NCI-H774 (cell line): ENCODE results near the gene ZWILCH.
"Not testable (repeated sequence)": the region's sequence is repeated elsewhere in the genome, so short reads cannot be mapped to it uniquely, and the experiment has no call there.

Experiments used
- DNase-seq: peaks from one replicate; lab custom pipeline; 2025; lab: John Stamatoyannopoulos, UW

Gene ZWILCH

DNA sequence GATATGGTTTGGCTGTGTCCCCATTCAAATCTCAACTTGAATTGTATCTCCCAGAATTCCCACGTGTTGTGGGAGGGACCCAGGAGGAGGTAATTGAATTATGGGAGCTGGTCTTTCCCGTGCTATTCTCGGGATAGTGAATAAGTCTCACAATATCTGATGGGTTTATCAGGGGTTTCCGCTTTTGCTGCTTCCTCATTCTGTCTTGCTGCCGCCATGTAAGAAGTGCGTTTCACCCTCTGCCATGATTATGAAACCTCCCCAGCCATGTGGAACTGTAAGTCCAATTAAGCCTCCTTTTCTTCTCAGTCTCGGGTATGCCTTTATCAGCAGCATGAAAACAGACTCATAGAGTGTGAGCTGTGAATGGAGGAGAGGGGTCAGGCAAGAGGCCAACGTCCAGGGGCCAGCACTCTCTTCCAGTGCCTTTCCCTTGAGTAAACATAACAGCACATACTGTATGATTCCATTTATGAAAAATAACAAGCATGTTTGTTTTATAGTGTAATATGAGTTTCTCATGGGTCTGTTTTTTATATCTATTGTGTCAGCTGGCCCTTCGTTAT lies 76.9 kb downstream of the ZWILCH start:
- no peak for DNase-seq

DNA sequence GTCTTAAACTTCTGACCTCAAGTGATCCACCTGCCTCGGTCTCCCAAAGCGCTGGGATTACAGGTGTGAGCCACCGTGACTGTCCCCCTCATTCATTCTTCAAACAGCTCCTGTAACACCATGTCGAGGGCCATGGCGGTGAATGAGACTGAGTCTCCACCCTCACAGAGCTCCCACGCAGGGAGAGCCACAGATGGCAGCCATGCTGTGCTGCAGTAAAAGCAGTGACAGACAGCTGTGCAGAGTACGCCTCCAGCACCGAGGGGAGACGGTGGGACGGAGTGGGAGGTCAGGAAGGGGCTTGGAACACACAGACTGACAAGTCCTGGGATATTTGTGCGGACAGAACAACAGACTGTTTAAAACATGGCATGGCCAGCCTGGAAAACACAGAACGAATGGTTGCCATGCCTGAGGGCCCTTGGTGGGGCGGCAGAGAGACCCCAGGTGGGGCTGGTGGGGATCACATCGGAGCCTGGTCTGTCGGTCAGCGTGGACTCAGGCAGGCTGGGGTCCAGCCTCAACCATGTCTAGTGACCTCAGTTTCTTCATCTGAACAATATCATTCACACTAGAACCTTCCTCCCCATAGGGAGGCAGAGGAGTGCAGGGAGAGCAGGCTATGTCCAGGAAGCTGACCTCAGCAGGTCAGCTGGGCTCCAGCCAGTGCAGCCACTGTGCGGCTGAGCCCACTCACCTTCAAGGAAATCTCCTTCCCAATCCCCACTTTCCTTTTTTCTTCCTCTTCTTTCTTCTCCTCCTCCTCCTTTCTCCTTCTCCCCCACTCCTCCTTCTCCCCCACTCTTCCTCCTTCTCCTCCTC lies 81.2 kb downstream of the ZWILCH start:
- no peak for DNase-seq

DNA sequence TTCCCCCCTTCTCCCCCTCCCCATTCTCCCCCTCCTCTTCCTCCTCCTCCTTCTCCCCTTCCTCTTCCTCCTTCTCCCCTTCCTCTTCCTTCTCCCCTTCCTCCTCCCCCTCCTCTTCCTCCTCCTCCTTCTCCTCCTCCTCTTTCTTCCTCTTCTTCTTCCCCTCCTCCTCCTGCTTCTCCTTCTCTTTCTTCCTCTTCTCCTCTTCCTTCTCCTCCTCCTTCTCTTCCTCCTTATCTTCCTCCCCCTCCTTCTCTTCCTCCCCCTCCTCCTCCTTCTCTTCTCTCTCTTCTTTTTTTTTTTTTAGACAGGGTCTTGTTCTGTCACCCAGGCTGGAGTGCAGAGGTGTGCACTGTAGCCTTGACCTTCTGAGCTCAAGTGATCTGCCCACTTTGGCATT lies 81.9 kb downstream of the ZWILCH start:
- DNase-seq = no peak

DNA sequence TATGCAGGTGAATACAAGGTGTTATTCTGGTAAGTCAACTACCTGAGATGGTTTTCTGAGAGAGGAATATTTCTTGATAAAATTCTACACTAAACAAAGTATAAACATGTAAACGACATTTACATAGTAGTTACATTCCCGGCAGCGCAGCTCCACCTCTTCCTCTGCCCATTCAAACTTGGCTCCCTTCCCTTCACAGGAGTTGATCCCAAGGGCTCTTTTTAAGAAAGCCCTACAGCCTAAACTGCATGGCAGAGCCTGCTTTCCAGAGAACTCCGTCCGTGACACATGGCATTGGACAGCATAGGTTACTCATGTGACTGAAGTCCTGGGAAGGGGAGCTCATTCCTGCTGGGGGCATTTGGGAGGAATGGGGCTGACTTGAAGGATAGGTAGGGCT lies 82.6 kb downstream of the ZWILCH start:
- DNase-seq = no peak

DNA sequence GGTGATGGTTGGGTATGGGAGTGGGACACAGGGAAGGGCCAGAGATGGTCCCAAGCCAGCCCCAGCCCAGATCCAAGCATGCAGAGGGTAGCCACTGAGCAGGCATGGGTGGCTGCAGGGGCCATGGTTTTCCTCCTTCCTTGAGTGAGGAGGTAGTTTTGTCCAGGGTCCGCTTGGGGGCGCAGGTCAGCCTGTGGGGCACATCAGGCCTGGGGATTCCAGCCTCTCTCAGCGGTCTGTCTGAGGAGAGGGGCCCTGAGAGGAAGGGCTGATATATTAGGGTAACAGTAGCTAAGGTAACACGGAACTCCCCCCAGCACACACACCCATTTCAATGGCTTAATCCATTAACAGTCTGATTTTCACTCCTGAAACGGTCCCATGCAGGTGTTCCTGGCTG lies 83.4 kb downstream of the ZWILCH start:
- no peak for DNase-seq

DNA sequence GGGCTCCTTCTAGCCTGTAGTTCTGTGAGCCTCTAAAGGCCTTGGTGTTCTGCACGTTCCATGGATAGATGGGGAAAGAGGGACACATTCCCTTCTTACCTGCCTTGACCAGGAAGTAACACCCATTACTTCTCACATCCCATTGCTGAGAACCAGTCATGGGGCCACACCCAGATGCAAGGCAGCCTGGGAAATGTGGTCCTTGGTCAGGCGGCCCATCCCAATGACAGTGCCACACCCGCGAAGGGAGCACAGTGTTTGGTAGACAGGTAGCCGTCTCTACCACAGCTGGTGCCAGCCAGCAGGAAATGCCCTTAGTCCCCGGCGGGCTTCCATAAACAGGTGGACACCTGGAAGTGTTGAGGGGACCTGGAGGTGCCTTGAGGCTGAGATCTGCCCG lies 83.8 kb downstream of the ZWILCH start:
- no peak for DNase-seq

DNA sequence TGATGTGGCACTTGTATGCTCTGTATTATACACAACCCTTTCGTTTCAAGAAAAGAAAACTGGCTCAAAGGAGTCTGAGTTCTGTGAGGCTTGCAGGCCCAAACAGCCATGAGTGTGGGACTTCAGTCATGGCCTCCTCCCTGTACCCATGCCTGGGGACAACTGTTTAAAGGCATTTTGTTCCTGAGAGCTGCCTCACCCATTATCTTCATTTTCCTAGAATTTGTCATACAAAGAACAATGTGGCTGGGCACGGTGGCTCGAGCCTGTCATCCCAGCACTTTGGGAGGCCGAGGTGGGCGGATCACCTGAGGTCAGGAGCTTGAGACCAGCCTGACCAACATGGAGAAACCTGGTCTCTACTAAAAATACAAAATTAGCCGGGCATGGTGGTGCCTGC lies 84.3 kb downstream of the ZWILCH start:
- DNase-seq = not testable (repeated sequence)

DNA sequence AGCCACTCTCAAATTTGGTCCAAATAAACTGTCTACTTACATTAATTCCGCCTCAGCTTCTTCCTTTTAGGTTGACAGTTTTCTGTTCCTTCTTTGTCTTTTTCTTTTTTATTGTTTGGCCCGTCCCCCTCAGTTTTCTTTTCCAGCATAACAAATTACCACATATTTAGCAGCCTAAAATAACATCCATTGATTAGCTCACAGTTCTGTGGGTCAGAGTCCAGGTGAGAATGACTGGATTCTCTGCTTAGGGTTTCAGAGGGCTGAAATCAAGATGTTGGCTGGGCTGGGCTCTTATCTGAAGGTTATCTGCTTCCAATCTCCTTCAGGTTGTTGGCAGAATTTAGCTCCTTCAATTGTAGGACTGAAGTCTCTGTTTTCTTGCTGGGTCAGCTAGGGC lies 85.3 kb downstream of the ZWILCH start:
- no peak for DNase-seq

DNA sequence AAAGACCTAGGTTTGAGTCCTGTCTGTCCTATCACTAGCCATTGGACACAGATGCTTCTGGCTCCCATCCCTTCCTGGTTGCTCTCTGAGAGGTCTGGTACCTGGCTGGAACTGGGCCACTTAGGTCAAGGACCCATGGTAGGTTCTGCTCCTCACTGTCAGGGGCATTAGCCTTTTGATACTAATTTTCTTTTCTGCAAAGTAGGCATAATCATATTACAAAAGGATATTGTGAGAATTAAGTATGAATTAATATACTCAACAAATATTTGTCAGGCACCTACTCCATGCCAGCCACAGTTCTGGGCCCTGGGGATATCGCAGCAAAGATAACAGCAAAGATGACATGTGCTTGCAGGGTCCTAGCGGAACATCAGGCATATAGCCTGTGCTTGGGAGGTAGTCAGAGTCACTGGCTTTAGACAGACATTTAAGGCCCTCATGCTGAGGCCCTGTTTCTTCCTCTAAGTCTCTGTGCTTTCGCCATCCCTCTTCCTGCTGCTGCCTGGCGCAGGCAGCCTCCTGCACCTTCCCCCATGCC lies 86.3 kb downstream of the ZWILCH start:
- no peak for DNase-seq

DNA sequence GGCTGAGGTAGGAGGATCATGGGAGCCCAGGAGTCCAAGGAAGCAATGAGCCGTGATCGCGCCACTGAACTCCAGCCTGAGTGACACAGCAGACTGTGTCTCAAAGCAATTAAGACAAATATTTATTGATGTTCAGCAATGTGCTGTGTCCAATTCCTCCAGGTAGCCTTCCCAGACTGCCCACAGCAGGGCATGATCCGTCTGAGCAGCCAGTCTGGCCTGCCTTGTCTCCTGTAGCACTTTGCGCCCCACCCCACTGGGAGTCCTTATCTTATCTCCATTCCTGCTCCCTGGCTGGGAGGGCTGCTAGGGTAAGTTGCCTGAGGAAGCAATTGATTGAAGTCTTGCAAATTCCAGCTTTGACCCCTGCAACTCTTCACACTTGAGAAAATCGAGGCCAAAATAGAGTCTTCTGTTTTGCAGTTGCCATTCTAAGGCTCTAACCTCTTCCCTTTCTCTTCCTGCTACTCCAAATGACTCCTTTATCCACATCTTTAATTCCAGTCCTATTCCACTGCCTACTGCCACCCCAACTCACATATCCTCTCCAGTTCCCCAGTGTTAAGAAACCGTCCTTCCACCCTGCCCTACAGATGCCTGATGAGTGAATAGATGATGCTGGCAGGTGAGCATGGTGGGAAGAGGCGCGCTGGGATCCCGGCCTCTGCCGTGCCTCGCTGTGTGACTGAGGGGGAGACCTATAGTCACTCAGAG lies 87.5 kb downstream of the ZWILCH start:
- DNase-seq = no peak

DNA sequence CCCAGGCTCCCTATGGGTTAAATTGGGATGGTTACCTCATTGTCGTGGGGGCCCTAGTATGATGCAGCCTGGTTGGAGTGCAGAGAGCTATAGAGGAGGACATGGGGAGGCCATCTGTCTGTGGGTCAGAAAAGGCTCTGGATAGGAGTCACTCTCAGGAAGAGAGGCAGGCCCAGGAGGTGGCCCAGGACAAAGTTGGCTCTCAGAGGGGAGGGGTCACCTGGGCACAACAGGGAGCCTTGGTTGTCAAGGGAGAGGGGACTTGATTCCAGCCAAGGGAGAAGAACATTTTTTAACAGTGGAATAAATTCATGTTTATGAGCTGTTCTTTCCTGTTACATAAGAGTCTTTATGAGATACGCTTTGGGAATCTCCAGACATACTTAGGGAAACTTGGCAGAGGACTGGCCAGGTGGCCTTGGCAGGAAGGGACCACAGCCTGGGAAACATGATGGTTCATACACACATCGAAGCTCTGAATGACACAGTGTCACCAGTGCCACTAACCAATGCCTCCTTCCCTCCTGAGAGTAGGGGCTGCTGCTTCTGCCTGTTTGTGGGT lies 88.2 kb downstream of the ZWILCH start:
- no peak for DNase-seq

DNA sequence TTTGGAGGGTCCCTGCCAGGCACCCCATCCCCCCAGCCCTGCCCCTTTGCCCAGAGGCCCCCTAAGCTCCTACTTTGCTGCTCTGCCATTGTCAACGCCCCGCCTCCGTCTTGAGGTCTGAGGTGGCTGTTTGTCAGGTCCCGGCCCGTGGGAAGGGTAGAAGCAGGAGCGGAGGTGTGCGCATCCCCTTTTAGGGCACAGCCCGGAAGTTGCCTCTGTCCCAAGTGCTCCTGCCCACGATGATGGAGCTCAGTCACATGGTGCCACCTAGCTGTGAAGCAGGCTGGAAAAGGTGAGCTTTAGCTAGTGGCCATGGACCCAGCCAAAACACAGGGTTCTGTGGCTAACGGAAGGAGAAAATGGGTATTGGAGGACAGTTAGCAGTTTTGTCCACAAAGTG lies 89.2 kb downstream of the ZWILCH start:
- no peak for DNase-seq

DNA sequence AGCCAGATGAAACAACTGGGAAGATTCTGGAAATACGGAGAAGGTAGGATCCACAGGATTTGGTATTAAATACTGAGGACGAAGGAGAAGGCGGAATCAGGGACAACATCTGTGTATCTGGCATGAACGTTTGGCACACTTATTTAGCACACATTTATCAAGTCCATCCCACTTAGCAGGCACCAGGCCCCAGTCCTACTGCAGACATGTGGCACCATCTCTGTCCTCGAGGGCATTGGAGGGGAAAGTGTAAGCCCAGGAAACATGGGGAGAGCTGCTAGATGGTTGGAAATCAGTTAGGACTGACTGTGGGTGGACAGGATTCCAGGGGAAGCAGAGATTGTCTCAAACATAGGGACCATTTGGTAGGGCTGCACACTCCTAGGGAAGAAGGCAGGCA lies 89.7 kb downstream of the ZWILCH start:
- no peak for DNase-seq

DNA sequence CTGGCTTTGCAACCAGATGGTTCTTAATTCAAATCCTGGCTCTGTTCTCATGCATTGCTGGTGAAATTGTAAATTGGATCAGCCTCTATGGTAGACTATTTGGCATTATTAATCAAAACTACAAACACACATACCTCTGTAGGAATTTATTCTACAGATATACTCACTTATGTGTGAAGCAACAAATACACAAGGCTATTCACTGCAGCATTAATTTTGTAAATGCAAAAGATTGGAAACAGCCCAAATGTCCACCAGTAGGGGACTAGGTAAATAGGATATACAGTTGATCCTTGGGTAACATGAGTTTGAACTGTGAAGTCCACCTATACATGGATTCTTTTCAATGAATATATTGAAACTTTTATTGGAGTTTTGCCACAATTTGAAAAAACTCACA lies 90.2 kb downstream of the ZWILCH start:
- DNase-seq = no peak

DNA sequence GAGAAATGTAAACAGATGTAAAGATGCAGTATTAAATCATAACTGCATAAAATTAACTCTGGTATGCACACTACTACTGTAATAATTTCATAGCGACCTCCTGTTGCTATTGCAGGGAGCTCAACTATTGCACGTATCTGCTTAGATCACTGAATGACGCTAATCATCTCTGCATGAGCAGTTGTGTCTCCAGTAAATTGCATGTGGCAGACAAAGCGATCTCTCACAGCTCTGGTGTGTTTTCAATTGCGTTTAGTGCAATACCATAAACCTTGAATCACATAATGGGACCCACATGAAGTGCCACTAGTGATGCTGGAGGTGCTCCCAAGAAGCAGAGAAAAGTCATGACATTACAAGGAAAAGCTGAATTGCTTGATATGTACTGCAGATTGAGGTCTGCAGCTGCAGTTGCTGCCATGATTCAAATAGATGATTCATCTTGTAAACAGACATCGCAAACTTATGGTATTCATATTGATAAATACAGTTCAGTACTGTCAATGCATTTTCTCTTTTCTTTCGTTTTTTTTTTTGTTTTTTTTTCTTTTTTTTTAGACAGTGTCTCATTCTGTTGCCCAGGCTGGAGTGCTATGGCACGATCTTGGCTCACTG lies 90.9 kb downstream of the ZWILCH start:
- DNase-seq = no peak

DNA sequence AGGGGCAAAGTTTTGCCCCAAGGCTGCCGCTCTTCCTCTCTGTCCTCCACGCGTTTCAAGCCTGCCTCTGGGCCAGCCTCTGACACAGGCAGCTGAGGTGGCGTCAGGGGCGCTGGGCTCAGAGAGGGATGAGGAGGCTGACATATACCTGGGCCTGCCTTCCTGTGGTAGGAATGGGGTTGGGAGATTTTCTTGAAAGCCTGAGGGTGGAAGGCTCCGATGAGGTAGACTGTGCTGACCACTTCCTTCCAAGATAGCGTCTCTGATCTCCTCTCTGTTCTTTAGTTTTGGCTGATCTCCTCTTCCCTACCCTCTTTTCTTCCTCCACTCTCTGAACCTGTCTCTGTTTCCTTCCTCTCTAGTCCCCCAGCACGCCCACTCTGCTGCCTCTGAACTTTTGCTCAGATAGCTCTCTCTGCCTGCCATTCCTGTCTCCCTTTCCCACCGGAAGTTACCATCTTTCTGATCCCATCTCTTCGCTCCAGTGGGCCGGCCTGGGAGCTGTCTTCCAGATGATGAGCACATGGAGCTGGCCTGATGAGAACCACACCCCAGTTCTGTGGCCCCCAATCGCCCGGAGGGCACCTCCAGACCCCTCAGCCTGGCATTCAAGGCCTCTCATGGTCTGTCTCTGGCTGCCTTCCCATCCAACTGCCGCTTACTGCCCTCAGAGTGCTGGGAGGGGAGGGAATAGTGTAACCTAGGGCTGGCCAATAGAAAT lies 93.1 kb downstream of the ZWILCH start:
- no peak for DNase-seq
